AG04450 (cell line): ENCODE data around the gene LRRC2. TPM values are rescaled to one million over a fixed set of nuclear protein-coding genes. Genes with fewer than 3 reads are reported as not detected.

Experiments
- CTCF ChIA-PET: fragments of 300-600, 350-600 bp; formaldehyde crosslinking; extraction: SDS; loops from one replicate; lab custom pipeline; 2022; ENCODE audit warnings: antibody characterized with exemption, inconsistent platforms; lab: Charles Lee
- POLR2A ChIA-PET: fragments of 350-600 bp; formaldehyde crosslinking; extraction: SDS; loops from one replicate; lab custom pipeline; 2021; ENCODE audit warnings: antibody characterized with exemption, inconsistent platforms; lab: Yijun Ruan, JAX
- DNase-seq: peaks from one replicate; pipeline ENCODE4 v3.0.0-alpha.2; 2011; ENCODE audit warnings: low read depth, low spot score
- H3K27ac ChIP-seq: one replicate; pipeline ENCODE4 v1.5.1; 2012; ENCODE audit warnings: low read depth, low read length, control low read depth
- H3K27me3 ChIP-seq: one replicate; pipeline ENCODE4 v1.6.0; 2012; ENCODE audit warnings: low read length; ENCODE audit not compliant: control insufficient read depth, insufficient read depth
- H3K4me3 ChIP-seq: 2 replicates; pipeline ENCODE4 v1.5.1; 2011; ENCODE audit warnings: mild to moderate bottlenecking, low read depth, low read length, control low read depth
- H3K9me3 ChIP-seq: 2 replicates; pipeline ENCODE4 v1.5.1; 2012; ENCODE audit warnings: low read length; ENCODE audit not compliant: control insufficient read depth, insufficient read depth
- polyA plus RNA-seq: library from polyadenylated mRNA; depleted of rRNA; stranded (reverse); fragments of >200 nt; gene quantifications from 2 replicates; pipeline ENCODE4 v1.2.3, GENCODE V29; 2011
- TF ChIP-seq, protein P1 (sequence below): IDR thresholded peaks from 2 replicates; pipeline ENCODE4 v1.5.1; 2011; ENCODE audit warnings: low read depth, low read length, control low read depth, inconsistent platforms

Gene LRRC2
- polyA plus RNA-seq, 1 experiment, result 4.2 TPM

DNA sequence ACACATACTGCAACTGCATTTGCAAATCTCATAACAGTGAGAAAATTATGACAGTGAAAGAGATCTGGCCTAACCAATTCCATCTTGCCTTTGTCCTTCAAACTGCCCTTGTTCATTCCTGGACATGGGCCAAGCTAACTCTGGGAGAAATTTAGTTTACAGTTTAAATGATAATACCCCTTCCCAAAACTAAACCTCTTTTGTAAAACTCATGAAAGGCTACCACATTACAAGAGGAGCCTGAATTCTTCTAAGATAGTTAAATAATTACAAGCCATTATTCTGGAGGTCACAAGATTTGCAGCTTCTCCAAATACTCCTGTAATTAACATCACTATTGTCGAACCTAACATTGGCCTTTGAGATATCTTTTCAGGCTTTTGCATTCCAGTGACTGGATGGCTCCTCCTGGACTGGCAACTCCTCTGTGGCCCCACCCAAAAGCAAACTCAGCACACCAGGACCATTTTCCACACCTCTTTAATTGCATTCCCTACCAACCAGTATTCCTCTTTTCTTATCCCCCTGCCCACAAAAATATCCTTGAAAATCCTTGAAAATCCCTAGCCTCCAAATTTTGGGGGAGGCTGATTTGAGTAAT lies 37.4 kb upstream of the LRRC2 start:
- CTCF ChIA-PET, result interaction anchor here (1.0 kb wide), 1 partner anchor 152 kb away, joined by 3 read pairs; no protein-coding TSS in a partner anchor
- Histone ChIP-seq H3K9me3 (no peaks in the 10 kb centered on the region), H3K27me3 (peaks cover 9% of the 10 kb centered on the region), H3K27ac (no peak overlapping the region), H3K4me3 (no peak overlapping the region)
- no peak for DNase-seq
- TF ChIP-seq, protein P1, sequence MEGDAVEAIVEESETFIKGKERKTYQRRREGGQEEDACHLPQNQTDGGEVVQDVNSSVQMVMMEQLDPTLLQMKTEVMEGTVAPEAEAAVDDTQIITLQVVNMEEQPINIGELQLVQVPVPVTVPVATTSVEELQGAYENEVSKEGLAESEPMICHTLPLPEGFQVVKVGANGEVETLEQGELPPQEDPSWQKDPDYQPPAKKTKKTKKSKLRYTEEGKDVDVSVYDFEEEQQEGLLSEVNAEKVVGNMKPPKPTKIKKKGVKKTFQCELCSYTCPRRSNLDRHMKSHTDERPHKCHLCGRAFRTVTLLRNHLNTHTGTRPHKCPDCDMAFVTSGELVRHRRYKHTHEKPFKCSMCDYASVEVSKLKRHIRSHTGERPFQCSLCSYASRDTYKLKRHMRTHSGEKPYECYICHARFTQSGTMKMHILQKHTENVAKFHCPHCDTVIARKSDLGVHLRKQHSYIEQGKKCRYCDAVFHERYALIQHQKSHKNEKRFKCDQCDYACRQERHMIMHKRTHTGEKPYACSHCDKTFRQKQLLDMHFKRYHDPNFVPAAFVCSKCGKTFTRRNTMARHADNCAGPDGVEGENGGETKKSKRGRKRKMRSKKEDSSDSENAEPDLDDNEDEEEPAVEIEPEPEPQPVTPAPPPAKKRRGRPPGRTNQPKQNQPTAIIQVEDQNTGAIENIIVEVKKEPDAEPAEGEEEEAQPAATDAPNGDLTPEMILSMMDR, result no peak
- POLR2A ChIA-PET, result no interaction called here

DNA sequence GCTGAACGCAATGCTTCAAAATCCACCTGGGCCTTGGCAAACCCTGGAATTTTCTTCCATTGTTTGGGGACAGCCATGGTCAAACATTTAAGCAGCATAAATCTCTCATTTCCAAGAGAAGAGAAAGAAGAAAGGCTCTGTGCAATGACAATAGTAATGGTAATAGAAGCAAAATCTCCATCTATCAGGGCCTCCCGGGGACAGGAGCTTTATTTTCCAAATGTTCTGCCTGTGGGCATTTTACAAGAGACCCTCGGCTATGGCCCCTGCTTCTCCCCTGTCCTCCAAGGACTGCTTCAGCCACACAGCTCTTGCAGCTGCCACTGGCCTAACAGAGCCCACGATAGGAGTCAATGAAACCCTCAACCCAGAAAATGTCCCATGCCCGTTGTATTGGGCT lies 33.5 kb upstream of the LRRC2 start:
- Histone ChIP-seq H3K27me3 (peaks cover 14% of the 10 kb centered on the region), H3K4me3 (no peak overlapping the region), H3K9me3 (no peaks in the 10 kb centered on the region; the same call in 1 of the 2 replicates), H3K27ac (no peak overlapping the region)
- DNase-seq, result no peak
- POLR2A ChIA-PET, result no interaction called here
- CTCF ChIA-PET, result interaction anchor here (0.7 kb wide), 1 partner anchor 111 kb away, joined by 3 read pairs; no protein-coding TSS in a partner anchor
- TF ChIP-seq, protein P1, result no peak

DNA sequence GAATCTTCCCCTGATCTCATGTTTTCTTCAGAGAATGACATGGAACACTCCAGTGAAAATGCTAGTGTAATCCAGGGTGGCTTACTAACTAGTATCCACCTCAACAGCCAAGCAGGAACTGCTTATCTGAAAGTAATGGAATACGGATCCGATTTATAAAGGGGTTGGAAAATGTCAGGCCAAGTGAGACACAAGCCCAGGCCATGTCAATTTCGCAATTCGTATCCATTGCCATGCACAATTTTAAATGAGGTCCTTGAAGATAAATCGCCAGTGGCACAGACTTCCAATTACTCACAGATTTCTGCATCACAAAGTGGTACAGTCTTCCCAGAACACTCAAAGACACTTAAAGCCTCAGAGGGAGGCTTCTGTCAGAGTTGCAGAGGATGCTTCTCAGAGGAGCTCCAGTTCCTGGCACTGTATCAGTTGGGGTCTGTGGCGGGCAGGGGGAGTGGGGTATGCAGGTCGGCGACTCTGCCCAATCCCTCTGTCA lies 29.8 kb upstream of the LRRC2 start:
- H3K27me3 ChIP-seq, result peaks cover 14% of the 10 kb centered on the region
- H3K27ac ChIP-seq, result no peak overlapping the region
- TF ChIP-seq, protein P1, result no peak
- no peak overlapping the region for H3K4me3 ChIP-seq
- H3K9me3 ChIP-seq, result no peaks in the 10 kb centered on the region; the same call in 1 of the 2 replicates
- ChIA-PET POLR2A (no interaction called here), CTCF (no interaction called here)
- no peak for DNase-seq

DNA sequence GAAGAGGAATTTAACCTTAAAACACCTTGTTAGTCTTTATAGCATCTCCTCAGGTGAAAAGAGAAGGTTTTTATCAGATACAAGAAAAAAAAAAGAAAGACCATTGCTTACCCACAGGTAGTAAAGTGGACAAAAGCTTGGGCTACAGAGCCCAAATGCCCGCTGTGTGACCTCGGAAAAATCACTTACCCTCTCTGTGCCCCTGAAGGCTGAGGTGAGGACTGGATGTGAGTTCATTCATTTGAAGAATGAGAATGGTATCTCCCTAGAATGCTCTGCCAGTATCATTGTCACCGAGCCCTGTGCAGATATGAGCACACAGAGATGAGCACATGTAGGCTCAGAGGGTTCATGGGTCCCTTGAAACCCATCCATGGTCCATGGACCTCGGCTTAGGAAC lies 28.6 kb upstream of the LRRC2 start:
- TF ChIP-seq, protein P1, result no peak
- Histone ChIP-seq H3K9me3 (no peaks in the 10 kb centered on the region; the same call in 1 of the 2 replicates), H3K27me3 (peaks cover 14% of the 10 kb centered on the region), H3K27ac (no peak overlapping the region), H3K4me3 (no peak overlapping the region)
- CTCF ChIA-PET, result no interaction called here
- DNase-seq, result no peak
- POLR2A ChIA-PET, result no interaction called here

DNA sequence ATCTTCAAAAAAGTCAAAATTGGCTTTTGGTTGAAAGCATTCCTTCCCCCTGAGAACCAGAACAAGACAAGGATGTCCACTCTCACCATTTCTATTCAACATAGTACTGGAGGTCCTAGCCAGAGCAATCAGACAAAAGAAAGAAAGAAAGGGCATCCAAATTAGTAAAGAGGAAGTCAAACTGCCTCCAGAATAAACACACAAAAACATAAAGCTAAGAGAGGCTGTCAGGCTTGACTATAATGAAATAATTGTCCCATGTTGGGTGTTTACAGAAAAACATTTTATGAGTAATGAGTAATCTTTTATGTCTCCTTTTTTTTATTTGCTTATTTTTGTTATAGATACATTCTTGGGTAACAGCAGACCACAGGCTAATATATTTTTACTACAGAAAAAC lies 27.9 kb upstream of the LRRC2 start:
- no peak for DNase-seq
- Histone ChIP-seq H3K27me3 (peaks cover 11% of the 10 kb centered on the region), H3K27ac (no peak overlapping the region), H3K9me3 (no peaks in the 10 kb centered on the region; the same call in 1 of the 2 replicates), H3K4me3 (no peak overlapping the region)
- POLR2A ChIA-PET, result interaction anchor here (0.6 kb wide), 1 partner anchor 31 kb away, joined by 4 read pairs; no protein-coding TSS in a partner anchor
- CTCF ChIA-PET, result no interaction called here
- TF ChIP-seq, protein P1, result no peak
